Measurements from ENCODE around the gene BAIAP2L1.

Gene BAIAP2L1

GRCh38 chr7:98369726-98370125, 31.2 kb downstream of the BAIAP2L1 start:
- Histone ChIP-seq H3K9me3 (ENCODE audit: control insufficient read depth, low read depth, low read length) (no peaks in the 10 kb centered on the region), H3K27ac (ENCODE audit: low read length) (no peak overlapping the region), H3K36me3 (ENCODE audit: control insufficient read depth, low read depth, low read length) (no peaks in the 10 kb centered on the region), H3K27me3 (ENCODE audit: control insufficient read depth, insufficient read depth, low read length) (no peaks in the 10 kb centered on the region), H3K9ac (ENCODE audit: low read length) (no peak overlapping the region), H3K4me1 (ENCODE audit: control insufficient read depth, low read depth, low read length) (no peaks in the 10 kb centered on the region), H3K4me3 (ENCODE audit: low read length) (no peak overlapping the region)

GRCh38 chr7:98368716-98369115, 32.2 kb downstream of the BAIAP2L1 start:
- Histone ChIP-seq H3K9me3 (ENCODE audit: control insufficient read depth, low read depth, low read length) (no peaks in the 10 kb centered on the region), H3K27ac (ENCODE audit: low read length) (no peak overlapping the region), H3K4me3 (ENCODE audit: low read length) (no peak overlapping the region), H3K27me3 (ENCODE audit: control insufficient read depth, insufficient read depth, low read length) (no peaks in the 10 kb centered on the region), H3K9ac (ENCODE audit: low read length) (no peak overlapping the region), H3K4me1 (ENCODE audit: control insufficient read depth, low read depth, low read length) (no peaks in the 10 kb centered on the region), H3K36me3 (ENCODE audit: control insufficient read depth, low read depth, low read length) (no peaks in the 10 kb centered on the region)

- no peaks in the 10 kb centered on the region for H3K27me3 ChIP-seq (ENCODE audit: control insufficient read depth, insufficient read depth, low read length)
- no peak overlapping the region for H3K9ac ChIP-seq (ENCODE audit: low read length)
- peaks cover 7% of the 10 kb centered on the region for H3K4me1 ChIP-seq (ENCODE audit: control insufficient read depth, low read depth, low read length)
- no peak overlapping the region for H3K4me3 ChIP-seq (ENCODE audit: low read length)
- no peak overlapping the region for H3K27ac ChIP-seq (ENCODE audit: low read length)
- no peaks in the 10 kb centered on the region for H3K36me3 ChIP-seq (ENCODE audit: control insufficient read depth, low read depth, low read length)
- H3K9me3 ChIP-seq (ENCODE audit: control insufficient read depth, low read depth, low read length) = no peaks in the 10 kb centered on the region
Observed at GRCh38 chr7:98366562-98366938, 34.3 kb downstream of the BAIAP2L1 start.

GRCh38 chr7:98365863-98366561, 34.9 kb downstream of the BAIAP2L1 start:
- Histone ChIP-seq H3K4me3 (ENCODE audit: low read length) (no peak overlapping the region), H3K36me3 (ENCODE audit: control insufficient read depth, low read depth, low read length) (no peaks in the 10 kb centered on the region), H3K9ac (ENCODE audit: low read length) (no peak overlapping the region), H3K27ac (ENCODE audit: low read length) (no peak overlapping the region), H3K4me1 (ENCODE audit: control insufficient read depth, low read depth, low read length) (peaks cover 12% of the 10 kb centered on the region), H3K9me3 (ENCODE audit: control insufficient read depth, low read depth, low read length) (no peaks in the 10 kb centered on the region), H3K27me3 (ENCODE audit: control insufficient read depth, insufficient read depth, low read length) (no peaks in the 10 kb centered on the region)

- Histone ChIP-seq H3K4me1 (ENCODE audit: control insufficient read depth, low read depth, low read length) (peaks cover 22% of the 10 kb centered on the region), H3K27me3 (ENCODE audit: control insufficient read depth, insufficient read depth, low read length) (no peaks in the 10 kb centered on the region), H3K36me3 (ENCODE audit: control insufficient read depth, low read depth, low read length) (no peaks in the 10 kb centered on the region), H3K27ac (ENCODE audit: low read length) (no peak overlapping the region), H3K9ac (ENCODE audit: low read length) (no peak overlapping the region), H3K9me3 (ENCODE audit: control insufficient read depth, low read depth, low read length) (no peaks in the 10 kb centered on the region), H3K4me3 (ENCODE audit: low read length) (no peak overlapping the region)
Observed at GRCh38 chr7:98364220-98364619, 36.7 kb downstream of the BAIAP2L1 start.

GRCh38 chr7:98362517-98362916, 38.4 kb downstream of the BAIAP2L1 start:
- H3K27me3 ChIP-seq (ENCODE audit: control insufficient read depth, insufficient read depth, low read length) = no peaks in the 10 kb centered on the region
- no peak overlapping the region for H3K9ac ChIP-seq (ENCODE audit: low read length)
- H3K36me3 ChIP-seq (ENCODE audit: control insufficient read depth, low read depth, low read length) = no peaks in the 10 kb centered on the region
- peaks cover 22% of the 10 kb centered on the region for H3K4me1 ChIP-seq (ENCODE audit: control insufficient read depth, low read depth, low read length)
- H3K9me3 ChIP-seq (ENCODE audit: control insufficient read depth, low read depth, low read length) = no peaks in the 10 kb centered on the region
- no peak overlapping the region for H3K27ac ChIP-seq (ENCODE audit: low read length)
- no peak overlapping the region for H3K4me3 ChIP-seq (ENCODE audit: low read length)

GRCh38 chr7:98360221-98361130, 40.4 kb downstream of the BAIAP2L1 start:
- Histone ChIP-seq H3K4me3 (ENCODE audit: low read length) (no peak overlapping the region), H3K36me3 (ENCODE audit: control insufficient read depth, low read depth, low read length) (no peaks in the 10 kb centered on the region), H3K9ac (ENCODE audit: low read length) (no peak overlapping the region), H3K27ac (ENCODE audit: low read length) (peak overlapping the region; percentile 39), H3K27me3 (ENCODE audit: control insufficient read depth, insufficient read depth, low read length) (no peaks in the 10 kb centered on the region), H3K9me3 (ENCODE audit: control insufficient read depth, low read depth, low read length) (no peaks in the 10 kb centered on the region), H3K4me1 (ENCODE audit: control insufficient read depth, low read depth, low read length) (peaks cover 22% of the 10 kb centered on the region)

- Histone ChIP-seq H3K27me3 (ENCODE audit: control insufficient read depth, insufficient read depth, low read length) (no peaks in the 10 kb centered on the region), H3K36me3 (ENCODE audit: control insufficient read depth, low read depth, low read length) (no peaks in the 10 kb centered on the region), H3K9me3 (ENCODE audit: control insufficient read depth, low read depth, low read length) (no peaks in the 10 kb centered on the region), H3K27ac (ENCODE audit: low read length) (no peak overlapping the region), H3K9ac (ENCODE audit: low read length) (no peak overlapping the region), H3K4me3 (ENCODE audit: low read length) (no peak overlapping the region), H3K4me1 (ENCODE audit: control insufficient read depth, low read depth, low read length) (peaks cover 26% of the 10 kb centered on the region)
Observed at GRCh38 chr7:98359395-98359794, 41.5 kb downstream of the BAIAP2L1 start.

GRCh38 chr7:98358706-98359105, 42.2 kb downstream of the BAIAP2L1 start:
- no peaks in the 10 kb centered on the region for H3K9me3 ChIP-seq (ENCODE audit: control insufficient read depth, low read depth, low read length)
- H3K36me3 ChIP-seq (ENCODE audit: control insufficient read depth, low read depth, low read length) = no peaks in the 10 kb centered on the region
- no peak overlapping the region for H3K9ac ChIP-seq (ENCODE audit: low read length)
- H3K4me3 ChIP-seq (ENCODE audit: low read length) = no peak overlapping the region
- no peak overlapping the region for H3K27ac ChIP-seq (ENCODE audit: low read length)
- no peaks in the 10 kb centered on the region for H3K27me3 ChIP-seq (ENCODE audit: control insufficient read depth, insufficient read depth, low read length)
- peaks cover 29% of the 10 kb centered on the region for H3K4me1 ChIP-seq (ENCODE audit: control insufficient read depth, low read depth, low read length)

GRCh38 chr7:98357751-98358161, 43.1 kb downstream of the BAIAP2L1 start:
- Histone ChIP-seq H3K9ac (ENCODE audit: low read length) (no peak overlapping the region), H3K4me3 (ENCODE audit: low read length) (no peak overlapping the region), H3K27me3 (ENCODE audit: control insufficient read depth, insufficient read depth, low read length) (no peaks in the 10 kb centered on the region), H3K27ac (ENCODE audit: low read length) (no peak overlapping the region), H3K4me1 (ENCODE audit: control insufficient read depth, low read depth, low read length) (peaks cover 29% of the 10 kb centered on the region), H3K36me3 (ENCODE audit: control insufficient read depth, low read depth, low read length) (peaks cover 2% of the 10 kb centered on the region), H3K9me3 (ENCODE audit: control insufficient read depth, low read depth, low read length) (no peaks in the 10 kb centered on the region)

- Histone ChIP-seq H3K9ac (ENCODE audit: low read length) (no peak overlapping the region), H3K27me3 (ENCODE audit: control insufficient read depth, insufficient read depth, low read length) (no peaks in the 10 kb centered on the region), H3K27ac (ENCODE audit: low read length) (no peak overlapping the region), H3K4me3 (ENCODE audit: low read length) (no peak overlapping the region), H3K4me1 (ENCODE audit: control insufficient read depth, low read depth, low read length) (peaks cover 8% of the 10 kb centered on the region), H3K9me3 (ENCODE audit: control insufficient read depth, low read depth, low read length) (no peaks in the 10 kb centered on the region), H3K36me3 (ENCODE audit: control insufficient read depth, low read depth, low read length) (peaks cover 5% of the 10 kb centered on the region)
Observed at GRCh38 chr7:98355250-98355538, 45.7 kb downstream of the BAIAP2L1 start.

Data from iPS-18a (cell line).